Pancreas (tissue), 10 donors: ENCODE measurements around the gene ACOXL. TPM values are rescaled to one million over a fixed set of nuclear protein-coding genes. Genes with fewer than 3 reads are reported as not detected.

ENCODE experiments used
- ATAC-seq, 4 donors: fragments of 200-7000 bp; cut with Tn5 transposase; one replicate each; pipeline versions ENCODE4 v1.8.0 to v1.9.1; 2020; ENCODE audit warnings: mild to moderate bottlenecking in 4 of 4, moderate library complexity in 4 of 4
- DNase-seq, 6 donors: peaks; one replicate each; pipeline ENCODE4 v3.0.0-alpha.2; 2020
- FAIRE-seq: peaks from 2 replicates; lab custom pipeline; 2012; peaks lifted over from hg19 to GRCh38; lab: Jason Lieb, UNC
- H3K27ac ChIP-seq, 4 donors: fragments of 200-600 bp; sonication (generic); 1 replicate in 3 of 4; 2 replicates in 1 of 4; pipeline versions ENCODE4 v1.5.0 to v1.8.0; 2020
- H3K27me3 ChIP-seq, 4 donors: fragments of 200-600 bp; one replicate each; pipeline ENCODE4 v1.8.0; 2021
- H3K36me3 ChIP-seq, 3 donors: fragments of 200-600 bp; sonication (generic) in 1 of 3; one replicate each; pipeline versions ENCODE4 v1.5.0 to v1.8.0; 2020 to 2021
- H3K4me1 ChIP-seq, 3 donors: fragments of 200-600 bp; one replicate each; pipeline ENCODE4 v1.8.0; 2021
- H3K4me3 ChIP-seq, 4 donors: fragments of 200-600 bp; sonication (generic) in 2 of 4; one replicate each; pipeline versions ENCODE4 v1.5.0 to v1.8.0; 2020 to 2021
- H3K9me3 ChIP-seq, 4 donors: fragments of 200-600 bp; one replicate each; pipeline ENCODE4 v1.8.0; 2021
- CTCF ChIP-seq, 4 donors: fragments of 200-600 bp; sonication (generic) in 3 of 4; IDR thresholded peaks; one replicate each; pipeline versions ENCODE4 v1.5.0 to v1.8.0; 2021; ENCODE audit warnings: antibody characterized with exemption in 4 of 4
- WGBS, 2 donors: extraction: QIAGEN DNeasy Blood & Tissue Kit; methylation state at CpG; one replicate each; pipeline ENCODE4 v1.1.7; 2013; 5-methylcytosine and 5-hydroxymethylcytosine counted together
- intact Hi-C, 3 donors: fragments of 100-400 bp; cut with DNase I; formaldehyde crosslinking; loops; one replicate each; pipeline versions ENCODE4 v1.11.1 to v1.14.2; 2022
- polyA plus RNA-seq, 2 donors: library from polyadenylated mRNA; stranded (reverse); fragments of 200-250 nt; gene quantifications; one replicate each; pipeline ENCODE4 v1.2.3, GENCODE V29; 2013
- total RNA-seq, 6 donors: library from RNA; stranded (reverse); fragmentation: NEBNext Ultra II Directional in 4 of 6; extraction: Animal tissue kit (Norgen Biotek cat#: 25700) in 4 of 6; gene quantifications; one replicate each; pipeline versions ENCODE4 v1.2.1 to v1.2.4, GENCODE V29; 2021 to 2023
- donor health status: healthy with polysubstance abuse.
- donor health status: DM: no; HTN: no; CAD: no; lungs with moderate emphysema.
- donor health status: DM: no; HTN: no; CAD: no.
- donor health status: control.
- donor health status: control.
- donor health status: Bipolar disorder and iron deficiency.
- donor health status: DM: yes; HTN: yes; CAD: no.
- donor health status: DM: no; HTN: no; CAD: no.
- donor health status: DM: no; HTN: no; CAD: no.
- donor health status: DM: yes; HTN: yes; CAD: no.

The ACOXL gene
- total and polyA plus RNA-seq, 8 donors, result 0.06 to 0.75 (median 0.21) TPM; not detected in 2

GRCh38 chr2:110771547-110772382, 39.4 kb downstream of the ACOXL start:
- FAIRE-seq (no peak), ATAC-seq (no peak), DNase-seq (no peak)
- no peaks in the 10 kb centered on the region for H3K9me3 ChIP-seq
- H3K27ac ChIP-seq, result no peak overlapping the region
- no peak overlapping the region for H3K4me3 ChIP-seq
- no peaks in the 10 kb centered on the region for H3K36me3 ChIP-seq
- H3K27me3 ChIP-seq, result no peaks in the 10 kb centered on the region
- peaks cover 5 to 13% (median 10%) of the 10 kb centered on the region in 3 donors for H3K4me1 ChIP-seq
- 79 to 83% methylated on average over 5 of the region's 5 CpGs for WGBS, 2 donors
- TF ChIP-seq CTCF (IDR thresholded peaks at IDR 0.05), result no peak
- intact Hi-C loops, result no loop called here

- 77 to 85% methylated on average over 6 of the region's 6 CpGs for WGBS, 2 donors
- intact Hi-C loops, result no loop called here
- DNase-seq (no peak), FAIRE-seq (no peak), ATAC-seq (no peak)
- Histone ChIP-seq H3K9me3 (no peaks in the 10 kb centered on the region), H3K4me1 (peaks cover 5 to 13% (median 10%) of the 10 kb centered on the region in 3 donors), H3K27ac (no peak overlapping the region), H3K36me3 (no peaks in the 10 kb centered on the region), H3K4me3 (no peak overlapping the region), H3K27me3 (no peaks in the 10 kb centered on the region)
- no peak for TF ChIP-seq CTCF (IDR thresholded peaks at IDR 0.05)
Observed at GRCh38 chr2:110772383-110772755, 40.0 kb downstream of the ACOXL start.

GRCh38 chr2:110773401-110773921, 41.1 kb downstream of the ACOXL start:
- no peak for TF ChIP-seq CTCF (IDR thresholded peaks at IDR 0.05)
- Histone ChIP-seq H3K36me3 (no peaks in the 10 kb centered on the region), H3K4me1 (peaks cover 5 to 13% (median 10%) of the 10 kb centered on the region in 3 donors), H3K27me3 (no peaks in the 10 kb centered on the region), H3K4me3 (no peak overlapping the region), H3K27ac (peak overlapping the region in 2 of 4 donors; percentile 11 to 31), H3K9me3 (no peaks in the 10 kb centered on the region)
- FAIRE-seq (no peak), DNase-seq (peak; percentile 53 to 85 (median 67)), ATAC-seq (peak; percentile 68 to 92 (median 83))
- 9 to 11% methylated on average over 5 to 6 of the region's 6 CpGs for WGBS, 2 donors
- intact Hi-C loops, result no loop called here

GRCh38 chr2:110774701-110775100, 42.3 kb downstream of the ACOXL start:
- 90 to 93% methylated on average over 2 of the region's 2 CpGs for WGBS, 2 donors
- Histone ChIP-seq H3K4me3 (no peak overlapping the region), H3K27ac (no peak overlapping the region), H3K36me3 (no peaks in the 10 kb centered on the region), H3K27me3 (no peaks in the 10 kb centered on the region), H3K4me1 (peaks cover 5 to 13% (median 10%) of the 10 kb centered on the region in 3 donors), H3K9me3 (no peaks in the 10 kb centered on the region)
- no peak for DNase-seq
- no peak for FAIRE-seq
- TF ChIP-seq CTCF (IDR thresholded peaks at IDR 0.05), result no peak
- intact Hi-C loops, result no loop called here
- no peak for ATAC-seq
